Body of pancreas (tissue), 4 donors: Measurements from ENCODE around the gene MSANTD4. TPM values are rescaled to one million over a fixed set of nuclear protein-coding genes. Genes with fewer than 3 reads are reported as not detected.

Experiments used
- ATAC-seq: fragments of 150-250 bp; one replicate; pipeline ENCODE4 v1.9.1; 2016
- DNase-seq, 4 donors: peaks; one replicate each; pipeline ENCODE4 v3.0.0-alpha.2; 2019
- H3K27ac ChIP-seq, 4 donors: fragments of 200-600 bp; sonication (generic); 1 replicate in 3 of 4; 2 replicates in 1 of 4; pipeline versions ENCODE4 v1.5.1 to v1.6.1; 2016 to 2019; ENCODE audit warnings: mild to moderate bottlenecking in 1 of 4, mixed read lengths in 1 of 4, moderate library complexity in 1 of 4
- H3K27me3 ChIP-seq, 2 donors: fragments of 200-600 bp; sonication (generic); one replicate each; pipeline ENCODE4 v1.6.0; 2016; ENCODE audit warnings: mild to moderate bottlenecking in 1 of 2
- H3K36me3 ChIP-seq, 2 donors: fragments of 200-600 bp; sonication (generic); replicated peaks in 1 of 2; 2 replicates each; pipeline ENCODE4 v1.5.1; 2016; ENCODE audit warnings: low read depth in 2 of 2; ENCODE audit not compliant: insufficient read depth in 1 of 2
- H3K4me1 ChIP-seq: fragments of 200-600 bp; sonication (generic); one replicate; pipeline ENCODE4 v1.6.0; 2016
- H3K4me3 ChIP-seq, 2 donors: fragments of 200-600 bp; sonication (generic); 1 replicate in 1 of 2; 2 replicates in 1 of 2; pipeline ENCODE4 v1.5.1; 2016 to 2019
- H3K9me3 ChIP-seq, 3 donors: fragments of 200-600 bp; sonication (generic); 1 replicate in 2 of 3; 2 replicates in 1 of 3; pipeline ENCODE4 v1.5.1; 2016
- CTCF ChIP-seq, 7 experiments: fragments of 450-650 bp in 4 of 7; fragments of 200-600 bp in 3 of 7; sonication (generic) in 3 of 7; IDR thresholded peaks; one replicate each; pipeline ENCODE4 v1.5.1; 2016 to 2019; ENCODE audit warnings: antibody characterized with exemption in 7 of 7
- POLR2A ChIP-seq, 3 donors: fragments of 450-650 bp; IDR thresholded peaks; one replicate each; pipeline ENCODE4 v1.6.1; 2016; ENCODE audit warnings: antibody characterized with exemption in 3 of 3, mild to moderate bottlenecking in 2 of 3
- WGBS, 2 donors: methylation state at CpG; one replicate each; pipeline ENCODE4 v1.1.5; 2017; 5-methylcytosine and 5-hydroxymethylcytosine counted together
- intact Hi-C: fragments of 100-400 bp; cut with DNase I; formaldehyde crosslinking; loops from one replicate; pipeline ENCODE4 v1.15.1; 2023
- total RNA-seq, 2 donors: library from RNA; depleted of rRNA; stranded (reverse); fragments of >200 nt; gene quantifications; one replicate each; pipeline ENCODE4 v1.1.0, GENCODE V29; 2016

The MSANTD4 gene
- total RNA-seq: 10 to 100 TPM in 1 of 2 donors, 1 to 10 TPM in 1; 4.9 to 19.5 TPM

GRCh38 chr11:106021967-106022794, at the start of gene MSANTD4:
Gene MSANTD4, minus strand, starts transcription at chr11:106022240. Its CDS starts 11,323 bp downstream, at chr11:106010917.
- intact Hi-C loops: no loop called here
- WGBS, 2 donors: 1 to 2% methylated on average over 13 to 48 of the region's 48 CpGs
- peak; percentile 99 to 100 (median 100) for DNase-seq
- Histone ChIP-seq H3K27ac (peak within 1 kb of the TSS; percentile 59 to 85 (median 68)), H3K4me3 (peak within 1 kb of the TSS; percentile 76 to 94), H3K36me3 (no peaks in the 10 kb centered on the region), H3K9me3 (no peaks in the 10 kb centered on the region), H3K27me3 (no peaks in the 10 kb centered on the region), H3K4me1 (peaks cover 33% of the 10 kb centered on the region)
- peak; percentile 99 for ATAC-seq
- TF ChIP-seq CTCF (IDR thresholded peaks at IDR 0.05) (peak in 1 of 7 experiments; percentile 26), POLR2A (IDR thresholded peaks at IDR 0.05) (peak; percentile 20 to 67 (median 66))

GRCh38 chr11:106070606-106071005, 48.6 kb upstream of the MSANTD4 start:
- TF ChIP-seq CTCF (IDR thresholded peaks at IDR 0.05): no peak
- no peak for TF ChIP-seq POLR2A (IDR thresholded peaks at IDR 0.05)
- WGBS, 2 donors: 86 to 97% methylated on average over 3 of the region's 3 CpGs
- ATAC-seq: no peak

GRCh38 chr11:106063009-106063408, 41.0 kb upstream of the MSANTD4 start:
- Histone ChIP-seq H3K27ac (no peak overlapping the region), H3K4me1 (no peaks in the 10 kb centered on the region), H3K9me3 (no peaks in the 10 kb centered on the region), H3K27me3 (no peaks in the 10 kb centered on the region), H3K36me3 (no peaks in the 10 kb centered on the region), H3K4me3 (no peak overlapping the region)
- intact Hi-C loops: no loop called here
- ATAC-seq: no peak
- DNase-seq: no peak
- TF ChIP-seq CTCF (IDR thresholded peaks at IDR 0.05): no peak
- TF ChIP-seq POLR2A (IDR thresholded peaks at IDR 0.05): no peak

More at GRCh38 chr11:106070606-106071005, 48.6 kb upstream of the MSANTD4 start:
- no peaks in the 10 kb centered on the region for H3K27me3 ChIP-seq
- peaks cover 5% of the 10 kb centered on the region for H3K4me1 ChIP-seq
- H3K9me3 ChIP-seq: no peaks in the 10 kb centered on the region
- no peaks in the 10 kb centered on the region for H3K36me3 ChIP-seq
- H3K27ac ChIP-seq: no peak overlapping the region
- H3K4me3 ChIP-seq: no peak overlapping the region
- DNase-seq: no peak
- intact Hi-C loops: no loop called here

- no peak for ATAC-seq
- H3K27me3 ChIP-seq: no peaks in the 10 kb centered on the region
- TF ChIP-seq CTCF (IDR thresholded peaks at IDR 0.05): no peak
- TF ChIP-seq POLR2A (IDR thresholded peaks at IDR 0.05): no peak
- intact Hi-C loops: no loop called here
- WGBS, 2 donors: 100% methylated on average over 1 of the region's 1 CpG
- no peak overlapping the region for H3K27ac ChIP-seq
- no peak overlapping the region for H3K4me3 ChIP-seq
- DNase-seq: no peak
- no peaks in the 10 kb centered on the region for H3K4me1 ChIP-seq
- H3K36me3 ChIP-seq: no peaks in the 10 kb centered on the region
- no peaks in the 10 kb centered on the region for H3K9me3 ChIP-seq
Observed at GRCh38 chr11:106061954-106062949, 40.2 kb upstream of the MSANTD4 start.
